HL-60 (cell line): Measurements from ENCODE around the gene RAB3GAP1.

Experiments used
- DNase-seq, 2 experiments: peaks; one replicate each; pipeline ENCODE4 v3.0.0-alpha.2; 2010 to 2020; ENCODE audit warnings: low read depth in 1 of 2, low spot score in 1 of 2
- H3K27ac ChIP-seq: fragments of 250-450 bp; sonication (Bioruptor Pico); replicated peaks from 2 replicates; pipeline ENCODE4 v1.5.1; 2020; ENCODE audit warnings: mild to moderate bottlenecking, moderate library complexity
- H3K27me3 ChIP-seq: fragments of 250-450 bp; sonication (Bioruptor Pico); 2 replicates; pipeline ENCODE4 v1.5.1; 2021; ENCODE audit warnings: mild to moderate bottlenecking, moderate library complexity; ENCODE audit not compliant: insufficient read depth, poor library complexity, severe bottlenecking
- H3K4me3 ChIP-seq: replicated peaks from 2 replicates; pipeline ENCODE4 v1.5.1; 2011; ENCODE audit warnings: mild to moderate bottlenecking, control low read depth, low read length; ENCODE audit not compliant: insufficient read depth
- GABPA ChIP-seq: IDR thresholded peaks from 2 replicates; pipeline ENCODE4 v1.6.1; 2012; ENCODE audit warnings: low read depth
- POLR2AphosphoS5 ChIP-seq: IDR thresholded peaks from 2 replicates; pipeline ENCODE4 v1.6.1; 2012; ENCODE audit warnings: low read depth
- REST ChIP-seq: IDR thresholded peaks from 2 replicates; pipeline ENCODE4 v1.6.1; 2012; ENCODE audit warnings: low read depth; ENCODE audit not compliant: insufficient replicate concordance
- SPI1 ChIP-seq: IDR thresholded peaks from 2 replicates; pipeline ENCODE4 v1.6.1; 2012; ENCODE audit warnings: low read depth, mild to moderate bottlenecking, borderline replicate concordance
- TF ChIP-seq, protein P1 (sequence below): IDR thresholded peaks from one replicate; pipeline ENCODE4 v1.5.1; 2011; ENCODE audit warnings: low read length, control low read depth, inconsistent platforms; ENCODE audit not compliant: insufficient read depth

Gene RAB3GAP1

DNA sequence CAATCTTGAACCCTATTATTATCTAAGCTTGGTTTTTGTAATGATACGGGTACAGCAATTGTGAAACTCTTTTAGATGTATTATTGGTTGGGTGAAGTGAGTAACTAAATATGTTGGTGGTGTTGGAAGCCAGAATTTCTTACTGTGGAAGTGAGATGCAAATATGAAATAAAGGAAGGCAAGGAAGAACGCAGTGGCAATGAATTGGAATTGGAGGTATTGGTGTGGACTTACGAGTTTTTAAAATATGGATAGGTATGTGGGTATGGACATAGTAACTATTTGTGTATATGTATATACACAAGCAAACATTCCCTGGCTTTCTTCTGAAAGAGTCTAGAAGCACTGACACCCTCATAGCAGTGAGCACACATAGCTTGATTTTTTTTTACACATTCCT, 105.8 kb downstream of the RAB3GAP1 start:
- no peak overlapping the region for H3K4me3 ChIP-seq
- DNase-seq: no peak
- H3K27me3 ChIP-seq: no peaks in the 10 kb centered on the region
- no peak for TF ChIP-seq GABPA
- TF ChIP-seq SPI1: no peak
- TF ChIP-seq POLR2AphosphoS5: no peak
- TF ChIP-seq REST: no peak
- H3K27ac ChIP-seq: no peak overlapping the region

GRCh38 chr2:135159191-135159590, 107.1 kb downstream of the RAB3GAP1 start:
- Histone ChIP-seq H3K27me3 (no peaks in the 10 kb centered on the region), H3K4me3 (no peak overlapping the region), H3K27ac (no peak overlapping the region)
- no peak for DNase-seq
- TF ChIP-seq POLR2AphosphoS5 (no peak), SPI1 (no peak), GABPA (no peak), REST (no peak)
- TF ChIP-seq, protein P1, sequence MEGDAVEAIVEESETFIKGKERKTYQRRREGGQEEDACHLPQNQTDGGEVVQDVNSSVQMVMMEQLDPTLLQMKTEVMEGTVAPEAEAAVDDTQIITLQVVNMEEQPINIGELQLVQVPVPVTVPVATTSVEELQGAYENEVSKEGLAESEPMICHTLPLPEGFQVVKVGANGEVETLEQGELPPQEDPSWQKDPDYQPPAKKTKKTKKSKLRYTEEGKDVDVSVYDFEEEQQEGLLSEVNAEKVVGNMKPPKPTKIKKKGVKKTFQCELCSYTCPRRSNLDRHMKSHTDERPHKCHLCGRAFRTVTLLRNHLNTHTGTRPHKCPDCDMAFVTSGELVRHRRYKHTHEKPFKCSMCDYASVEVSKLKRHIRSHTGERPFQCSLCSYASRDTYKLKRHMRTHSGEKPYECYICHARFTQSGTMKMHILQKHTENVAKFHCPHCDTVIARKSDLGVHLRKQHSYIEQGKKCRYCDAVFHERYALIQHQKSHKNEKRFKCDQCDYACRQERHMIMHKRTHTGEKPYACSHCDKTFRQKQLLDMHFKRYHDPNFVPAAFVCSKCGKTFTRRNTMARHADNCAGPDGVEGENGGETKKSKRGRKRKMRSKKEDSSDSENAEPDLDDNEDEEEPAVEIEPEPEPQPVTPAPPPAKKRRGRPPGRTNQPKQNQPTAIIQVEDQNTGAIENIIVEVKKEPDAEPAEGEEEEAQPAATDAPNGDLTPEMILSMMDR: no peak

- no peak for TF ChIP-seq POLR2AphosphoS5
- TF ChIP-seq, protein P1: no peak
- TF ChIP-seq SPI1: no peak
- TF ChIP-seq REST: no peak
- TF ChIP-seq GABPA: no peak
- no peak overlapping the region for H3K27ac ChIP-seq
- H3K4me3 ChIP-seq: no peak overlapping the region
- no peaks in the 10 kb centered on the region for H3K27me3 ChIP-seq
- no peak for DNase-seq
Measured at GRCh38 chr2:135162377-135162776, 110.3 kb downstream of the RAB3GAP1 start.
